GM18511 (cell line): ENCODE results near the gene ATP10D.
"Not testable (repeated sequence)": the region's sequence is repeated elsewhere in the genome, so short reads cannot be mapped to it uniquely, and the experiment has no call there.

Source experiments
- ATAC-seq: cut with Tn5 transposase; IDR thresholded peaks from one replicate; pipeline ENCODE4 v1.9.1; 2021; ENCODE audit warnings: mild to moderate bottlenecking, moderate library complexity; ENCODE audit not compliant: unreplicated experiment

ATP10D gene

GRCh38 chr4:47486727-47487126 lies 1.7 kb downstream of the ATP10D start:
- not testable (repeated sequence) for ATAC-seq

- no peak for ATAC-seq
Observed at GRCh38 chr4:47488706-47489105, 3.6 kb downstream of the ATP10D start.

DNA sequence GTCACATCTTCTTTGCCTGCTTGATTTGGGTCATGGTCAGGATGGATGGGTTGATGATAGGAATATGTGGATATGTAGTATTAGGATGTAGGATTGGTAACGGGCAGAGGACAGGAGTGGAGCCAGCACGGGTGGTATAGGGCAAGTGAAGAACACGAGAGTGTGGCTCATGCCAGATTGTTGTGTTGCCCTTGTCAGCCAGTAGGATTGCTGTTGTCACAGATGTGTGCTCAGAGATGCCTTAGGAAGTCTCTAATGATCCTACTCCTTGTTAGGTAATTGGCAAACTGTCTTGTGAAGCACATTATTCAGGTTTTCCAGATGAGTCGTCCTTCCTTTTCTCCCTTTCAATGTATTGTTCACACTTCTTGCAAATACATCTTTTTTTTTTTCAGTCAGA lies 5.5 kb downstream of the ATP10D start:
- peak; percentile 58 for ATAC-seq

- peak; percentile 72 for ATAC-seq
Observed at GRCh38 chr4:47493238-47494123, 8.4 kb downstream of the ATP10D start.

DNA sequence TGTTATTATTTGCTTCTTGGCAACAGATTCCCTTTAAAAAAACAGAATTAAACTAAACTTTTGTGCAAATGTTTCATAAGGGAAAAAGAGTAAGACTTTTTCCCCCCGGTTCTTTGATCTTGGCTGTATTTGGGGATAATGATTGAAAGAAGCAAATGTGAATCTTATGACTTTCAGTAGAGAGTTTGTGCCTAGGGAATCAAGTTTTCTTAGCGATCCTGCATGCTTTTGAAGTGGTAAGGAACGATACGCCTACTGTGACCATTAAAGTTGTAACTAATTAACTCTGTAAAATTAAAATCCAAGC lies 9.0 kb downstream of the ATP10D start:
- peak; percentile 3 for ATAC-seq

DNA sequence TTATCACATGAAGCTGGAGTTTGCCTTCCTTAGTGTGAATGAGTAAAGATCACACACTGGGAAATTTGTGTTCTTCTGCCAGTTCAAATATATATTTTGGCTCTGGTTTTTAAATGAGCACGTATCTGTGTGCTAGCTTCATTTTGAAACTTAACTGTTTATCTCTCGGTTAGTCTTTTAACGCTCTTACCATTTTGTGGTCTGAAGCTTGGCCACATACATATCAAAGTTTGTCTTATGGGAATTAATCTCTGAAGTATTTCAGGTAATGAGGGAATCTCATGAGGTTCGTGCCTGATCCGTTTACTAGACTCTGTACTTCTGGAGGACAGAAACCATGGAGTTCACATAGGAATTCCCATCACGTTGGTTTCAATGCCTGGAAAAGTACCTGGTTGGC lies 13.8 kb downstream of the ATP10D start:
- ATAC-seq, result no peak

- no peak for ATAC-seq
Observed at GRCh38 chr4:47499700-47500099, 14.6 kb downstream of the ATP10D start.

DNA sequence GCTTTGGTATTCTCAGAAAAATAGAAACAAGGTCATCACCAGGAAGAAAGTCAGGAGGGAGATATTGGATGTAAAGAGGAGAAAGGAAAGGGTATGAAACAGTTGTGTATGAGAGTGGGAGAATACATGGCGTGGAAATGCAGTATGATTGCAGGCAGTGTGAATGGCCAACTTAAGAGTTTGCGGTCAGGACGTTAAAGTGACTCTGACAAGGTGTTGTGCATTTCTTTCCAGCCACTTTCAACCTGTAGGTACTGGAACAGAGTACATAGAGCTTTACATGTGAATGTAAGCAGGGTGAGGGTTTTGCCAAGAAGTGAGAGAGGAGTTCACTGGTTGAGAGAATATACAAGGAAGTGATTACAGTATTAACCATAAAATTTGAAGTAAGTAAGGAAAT lies 15.7 kb downstream of the ATP10D start:
- ATAC-seq, result peak; percentile 52

GRCh38 chr4:47505147-47505546 lies 20.1 kb downstream of the ATP10D start:
- ATAC-seq, result no peak

- no peak for ATAC-seq
Observed at GRCh38 chr4:47505666-47506065, 20.6 kb downstream of the ATP10D start.

GRCh38 chr4:47510506-47511143 lies 25.6 kb downstream of the ATP10D start:
- ATAC-seq, result peak; percentile 98

- no peak for ATAC-seq
Observed at GRCh38 chr4:47513461-47513860, 28.4 kb downstream of the ATP10D start.

GRCh38 chr4:47519239-47519883 lies 34.3 kb downstream of the ATP10D start:
- peak; percentile 100 for ATAC-seq

DNA sequence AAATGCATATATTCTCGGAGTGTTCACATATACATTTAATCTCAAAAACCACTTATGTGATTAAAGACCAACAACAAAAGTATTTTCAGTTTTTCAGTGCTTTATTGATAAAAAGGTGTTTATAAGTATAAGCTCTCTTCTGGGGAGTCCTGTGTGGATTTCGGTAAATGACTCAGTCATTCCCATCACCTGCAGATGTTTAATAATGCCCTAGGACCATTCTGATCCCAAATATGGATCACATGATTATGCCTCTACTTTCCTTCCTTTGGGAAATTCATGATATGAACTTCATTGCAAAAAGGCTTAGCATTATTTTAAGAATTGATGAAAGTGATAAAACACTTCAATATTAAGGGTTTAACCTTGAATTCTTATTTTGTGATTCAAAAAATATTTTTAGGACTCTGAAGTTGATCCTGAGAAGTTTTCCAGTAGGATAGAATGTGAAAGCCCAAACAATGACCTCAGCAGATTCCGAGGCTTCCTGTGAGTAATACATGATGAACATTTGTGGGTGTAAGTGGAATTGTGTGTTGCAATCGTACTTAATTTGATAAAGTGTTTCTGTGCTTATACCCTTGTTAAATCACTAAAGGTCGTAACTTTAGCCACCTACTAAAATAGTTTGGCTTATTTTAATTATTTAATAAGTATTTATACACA lies 40.2 kb downstream of the ATP10D start:
- no peak for ATAC-seq

GRCh38 chr4:47526281-47526680 lies 41.2 kb downstream of the ATP10D start:
- no peak for ATAC-seq

GRCh38 chr4:47528646-47529045 lies 43.6 kb downstream of the ATP10D start:
- not testable (repeated sequence) for ATAC-seq

DNA sequence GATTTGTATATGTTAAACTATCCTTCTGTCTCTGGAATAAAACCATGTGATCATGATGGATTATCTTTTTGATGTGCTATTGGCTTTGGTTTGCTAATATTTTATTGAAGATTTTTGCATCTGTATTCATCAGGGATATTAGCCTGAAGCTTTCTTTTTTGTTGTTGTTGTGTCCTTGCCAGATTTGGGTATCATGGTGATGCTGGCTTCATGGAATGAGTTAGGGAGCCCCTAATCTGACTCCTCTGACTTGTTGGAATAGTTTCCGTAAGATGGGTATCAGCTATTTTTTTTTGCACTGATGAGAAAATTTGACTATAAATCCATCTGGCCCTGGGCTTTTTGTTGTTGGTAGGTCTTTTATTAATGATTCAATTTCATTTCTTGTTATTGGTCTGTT lies 45.7 kb downstream of the ATP10D start:
- no peak for ATAC-seq

DNA sequence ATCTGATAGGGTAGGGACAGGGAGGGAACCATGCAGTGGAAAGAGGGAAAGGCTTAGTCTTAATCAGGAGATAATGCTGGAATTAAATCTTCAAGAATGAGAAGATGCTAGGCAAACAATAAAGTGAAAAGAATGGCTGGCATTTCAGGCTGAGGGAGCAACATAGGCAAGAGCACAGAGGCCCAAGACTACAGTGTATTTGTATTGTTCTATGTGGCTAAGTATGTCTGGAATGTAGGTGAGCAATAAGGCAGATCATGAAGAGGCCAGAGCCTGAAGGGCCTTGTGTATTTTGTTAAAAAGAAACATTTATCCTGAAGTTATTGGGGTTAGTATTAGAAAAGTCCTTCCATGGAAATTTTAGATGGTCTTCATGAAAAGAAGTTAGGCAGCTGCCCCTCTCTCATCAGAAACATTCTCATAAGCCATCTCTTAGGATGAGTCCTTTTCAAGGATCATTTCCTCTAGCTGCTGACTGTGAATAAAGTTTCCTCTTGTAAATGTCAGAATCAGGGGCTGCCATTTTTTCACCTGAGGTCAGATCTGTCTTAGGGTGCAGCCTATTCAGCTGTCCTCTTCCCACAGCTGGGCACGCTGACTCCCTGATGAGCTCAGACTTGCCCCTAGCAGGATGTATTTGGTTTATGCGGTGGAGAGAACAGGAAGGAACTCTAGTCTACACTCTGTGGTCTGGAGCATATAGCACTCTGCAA lies 46.3 kb downstream of the ATP10D start:
- ATAC-seq, result peak; percentile 99

GRCh38 chr4:47531954-47532321 lies 46.9 kb downstream of the ATP10D start:
- ATAC-seq, result peak; percentile 24

DNA sequence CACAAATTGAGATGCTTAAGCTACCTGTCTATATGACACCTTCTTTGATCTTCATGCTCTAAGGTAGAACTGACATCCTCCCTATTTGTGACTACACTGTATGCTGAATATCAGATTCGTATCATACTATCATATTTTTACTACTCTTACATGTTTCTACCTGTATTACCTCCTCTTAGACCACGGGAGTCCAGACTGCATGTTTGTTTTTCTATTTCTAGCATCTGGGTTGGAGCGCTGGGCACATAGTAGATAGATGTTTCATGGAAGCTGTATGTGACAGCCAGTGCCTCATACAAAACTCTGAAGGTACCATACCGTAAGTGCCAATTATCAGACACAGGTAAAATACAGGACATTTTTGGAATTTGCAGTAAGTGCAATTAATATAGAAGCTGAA lies 47.6 kb downstream of the ATP10D start:
- ATAC-seq, result no peak
